Upper lobe of left lung (tissue), 6 donors: Measurements from ENCODE around the gene BID. TPM values are rescaled to one million over a fixed set of nuclear protein-coding genes. Genes with fewer than 3 reads are reported as not detected.

Experiments
- ATAC-seq, 2 donors: fragments of 200-7000 bp; cut with Tn5 transposase; one replicate each; pipeline ENCODE4 v1.9.1; 2022; ENCODE audit warnings: mild to moderate bottlenecking in 2 of 2, moderate library complexity in 2 of 2; ENCODE audit not compliant: low FRiP score in 2 of 2
- DNase-seq, 2 donors: peaks; one replicate each; pipeline ENCODE4 v3.0.0-alpha.2; 2019 to 2020
- H3K27ac ChIP-seq, 4 donors: fragments of 200-600 bp; sonication (generic); one replicate each; pipeline ENCODE4 v1.5.1; 2016 to 2019
- H3K27me3 ChIP-seq, 4 donors: fragments of 200-600 bp; sonication (generic); one replicate each; pipeline ENCODE4 v1.5.1; 2017 to 2019
- H3K36me3 ChIP-seq, 4 donors: fragments of 200-600 bp; sonication (generic); one replicate each; pipeline ENCODE4 v1.5.1; 2016 to 2019
- H3K4me1 ChIP-seq, 4 donors: fragments of 200-600 bp; sonication (generic); one replicate each; pipeline ENCODE4 v1.5.1; 2018 to 2019
- H3K4me3 ChIP-seq, 4 donors: fragments of 200-600 bp; sonication (generic); one replicate each; pipeline ENCODE4 v1.5.1; 2017 to 2019; ENCODE audit warnings: mild to moderate bottlenecking in 2 of 4, moderate library complexity in 1 of 4
- H3K9me3 ChIP-seq, 4 donors: fragments of 200-600 bp; sonication (generic); one replicate each; pipeline ENCODE4 v1.5.1; 2018 to 2019
- CTCF ChIP-seq, 6 experiments: fragments of 450-650 bp in 4 of 6; fragments of 200-600 bp in 2 of 6; sonication (generic) in 2 of 6; IDR thresholded peaks; one replicate each; pipeline ENCODE4 v1.5.1; 2016 to 2019; ENCODE audit warnings: antibody characterized with exemption in 6 of 6
- EP300 ChIP-seq, 4 donors: sonication (generic); formaldehyde crosslinking; IDR thresholded peaks; one replicate each; pipeline ENCODE4 v1.5.1; 2017; ENCODE audit warnings: antibody characterized with exemption in 4 of 4, control low read depth in 2 of 4
- POLR2A ChIP-seq, 4 donors: fragments of 450-650 bp; IDR thresholded peaks; one replicate each; pipeline ENCODE4 v1.5.1; 2016 to 2017; ENCODE audit warnings: antibody characterized with exemption in 4 of 4, mild to moderate bottlenecking in 2 of 4
- POLR2AphosphoS5 ChIP-seq, 2 donors: sonication (generic); formaldehyde crosslinking; IDR thresholded peaks; one replicate each; pipeline ENCODE4 v1.5.1; 2017; ENCODE audit warnings: antibody characterized with exemption in 2 of 2
- WGBS, 2 donors: methylation state at CpG; one replicate each; pipeline ENCODE4 v1.1.5; 2017 to 2018; 5-methylcytosine and 5-hydroxymethylcytosine counted together
- total RNA-seq, 6 donors: library from RNA; depleted of rRNA in 4 of 6; stranded (reverse); fragments of >200 nt in 4 of 6; gene quantifications; one replicate each; pipeline versions ENCODE4 v1.1.0 to v1.2.1, GENCODE V29; 2016 to 2021
- donor health status: DM: no; HTN: no; CAD: no; lungs with moderate emphysema.
- donor health status: DM: no; HTN: yes; CAD: no; lungs with severe emphysema.

The BID gene
- total RNA-seq, 6 donors from 2014 or later: 10.5 to 55.9 (median 27.3) TPM

GRCh38 chr22:17816649-17817048 is 42.4 kb upstream of the BID start:
- 93 to 95% methylated on average over 11 to 14 of the region's 14 CpGs for WGBS, 2 donors
- Histone ChIP-seq H3K27ac (no peak overlapping the region), H3K27me3 (no peaks in the 10 kb centered on the region), H3K9me3 (no peaks in the 10 kb centered on the region), H3K36me3 (peaks cover 0 to 66% (median 23%) of the 10 kb centered on the region in 4 donors), H3K4me1 (no peaks in the 10 kb centered on the region), H3K4me3 (no peak overlapping the region)
- DNase-seq: no peak
- TF ChIP-seq EP300 (IDR thresholded peaks at IDR 0.05): no peak
- TF ChIP-seq CTCF (IDR thresholded peaks at IDR 0.05): no peak
- TF ChIP-seq POLR2A (IDR thresholded peaks at IDR 0.05): no peak
- no peak for TF ChIP-seq POLR2AphosphoS5 (IDR thresholded peaks at IDR 0.05)
- no peak for ATAC-seq

DNA sequence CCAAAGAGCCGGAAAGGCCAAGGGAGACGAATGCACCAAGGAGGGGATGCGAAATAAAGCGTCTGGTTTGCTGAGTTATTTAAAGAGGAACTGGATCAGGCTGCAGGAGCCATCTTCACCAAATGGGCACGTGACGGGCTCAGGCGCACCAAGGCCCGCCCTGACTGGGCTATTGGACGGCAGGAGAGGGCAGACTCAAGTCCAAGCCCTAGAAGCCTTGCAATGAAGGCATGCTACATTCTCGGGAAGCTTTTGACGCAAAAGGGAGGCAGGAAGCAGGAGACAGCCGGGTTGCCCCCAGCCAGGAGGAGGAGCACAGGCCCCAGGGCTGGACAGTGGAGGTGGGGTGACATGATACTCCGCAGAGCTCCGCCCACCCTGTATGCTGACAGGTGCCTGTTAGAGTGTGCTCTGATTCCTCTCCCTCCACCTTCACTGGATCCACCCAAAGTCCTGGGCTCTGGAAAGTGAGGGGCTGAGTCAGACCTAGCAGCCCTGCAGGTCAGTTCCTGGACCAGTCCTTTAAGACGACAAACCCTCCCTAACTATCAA is 41.5 kb upstream of the BID start:
- TF ChIP-seq POLR2AphosphoS5 (IDR thresholded peaks at IDR 0.05): no peak
- no peak for TF ChIP-seq POLR2A (IDR thresholded peaks at IDR 0.05)
- no peak for TF ChIP-seq CTCF (IDR thresholded peaks at IDR 0.05)
- TF ChIP-seq EP300 (IDR thresholded peaks at IDR 0.05): no peak
- no peak for DNase-seq

DNA sequence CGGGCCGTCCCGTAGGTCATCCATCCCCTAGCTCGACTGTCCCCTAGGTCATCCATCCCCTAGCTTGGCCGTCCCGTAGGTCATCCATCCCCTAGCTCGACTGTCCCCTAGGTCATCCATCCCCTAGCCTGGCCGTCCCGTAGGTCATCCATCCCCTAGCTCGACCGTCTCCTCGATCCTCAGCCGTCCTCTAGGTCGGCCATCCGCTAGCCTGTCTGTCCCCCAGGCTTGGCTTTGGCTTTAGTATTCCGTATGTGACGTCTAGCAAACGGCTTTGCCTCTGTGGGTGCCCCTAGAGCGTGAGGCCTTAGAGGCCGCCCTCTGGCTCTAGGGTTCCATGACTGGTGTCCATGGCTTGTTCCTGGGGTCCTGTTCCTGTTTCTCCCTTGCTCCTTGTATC is 40.6 kb upstream of the BID start:
- DNase-seq: no peak
- Histone ChIP-seq H3K36me3 (peaks cover 0 to 70% (median 20%) of the 10 kb centered on the region in 4 donors), H3K4me1 (no peaks in the 10 kb centered on the region), H3K27me3 (no peaks in the 10 kb centered on the region), H3K9me3 (no peaks in the 10 kb centered on the region), H3K4me3 (no peak overlapping the region), H3K27ac (no peak overlapping the region)
- ATAC-seq: no peak
- 87 to 95% methylated on average over 20 of the region's 20 CpGs for WGBS, 2 donors
- TF ChIP-seq POLR2A (IDR thresholded peaks at IDR 0.05) (no peak), POLR2AphosphoS5 (IDR thresholded peaks at IDR 0.05) (no peak), CTCF (IDR thresholded peaks at IDR 0.05) (no peak), EP300 (IDR thresholded peaks at IDR 0.05) (no peak)

More for the DNA sequence above, 41.5 kb upstream of the BID start:
- no peak for ATAC-seq
- Histone ChIP-seq H3K27ac (no peak overlapping the region), H3K9me3 (no peaks in the 10 kb centered on the region), H3K4me1 (no peaks in the 10 kb centered on the region), H3K36me3 (peaks cover 0 to 62% (median 19%) of the 10 kb centered on the region in 4 donors), H3K4me3 (no peak overlapping the region), H3K27me3 (no peaks in the 10 kb centered on the region)
- 89 to 95% methylated on average over 12 to 15 of the region's 15 CpGs for WGBS, 2 donors

GRCh38 chr22:17814084-17814483 is 39.8 kb upstream of the BID start:
- Histone ChIP-seq H3K9me3 (no peaks in the 10 kb centered on the region), H3K4me3 (no peak overlapping the region), H3K27me3 (no peaks in the 10 kb centered on the region), H3K27ac (no peak overlapping the region), H3K4me1 (no peaks in the 10 kb centered on the region), H3K36me3 (peaks cover 0 to 68% (median 18%) of the 10 kb centered on the region in 4 donors)
- no peak for ATAC-seq
- WGBS, 2 donors: 87 to 89% methylated on average over 6 of the region's 6 CpGs
- DNase-seq: no peak
- TF ChIP-seq POLR2A (IDR thresholded peaks at IDR 0.05) (no peak), EP300 (IDR thresholded peaks at IDR 0.05) (no peak), POLR2AphosphoS5 (IDR thresholded peaks at IDR 0.05) (no peak), CTCF (IDR thresholded peaks at IDR 0.05) (no peak)

DNA sequence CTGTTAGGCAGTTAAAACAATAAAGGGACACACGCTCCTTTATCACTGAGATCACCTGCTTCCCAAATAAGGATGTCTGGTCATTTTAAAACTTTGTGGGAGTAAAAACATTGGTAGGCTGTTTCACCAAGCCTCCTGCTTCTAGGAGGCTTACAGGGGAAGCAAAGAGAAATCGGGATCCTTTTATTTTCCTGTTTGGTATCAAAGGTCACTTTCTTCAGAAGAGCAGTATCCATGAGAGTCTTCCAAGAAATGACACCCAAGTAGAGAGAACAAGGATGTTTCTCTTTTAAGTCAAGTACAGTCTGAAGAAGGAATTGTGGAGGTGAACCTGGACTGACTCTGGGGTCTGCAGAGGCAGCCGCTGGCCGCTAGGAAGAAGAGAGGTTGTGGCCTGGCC is 36.9 kb upstream of the BID start:
- no peak for DNase-seq
- no peaks in the 10 kb centered on the region for H3K9me3 ChIP-seq
- WGBS, 2 donors: 86 to 94% methylated on average over 4 of the region's 4 CpGs
- peaks cover 0 to 10% (median 1%) of the 10 kb centered on the region in 4 donors for H3K4me1 ChIP-seq
- ATAC-seq: no peak
- TF ChIP-seq POLR2A (IDR thresholded peaks at IDR 0.05): no peak
- no peak for TF ChIP-seq POLR2AphosphoS5 (IDR thresholded peaks at IDR 0.05)
- no peak for TF ChIP-seq CTCF (IDR thresholded peaks at IDR 0.05)
- no peak for TF ChIP-seq EP300 (IDR thresholded peaks at IDR 0.05)
- no peaks in the 10 kb centered on the region for H3K27me3 ChIP-seq
- H3K4me3 ChIP-seq: no peak overlapping the region
- no peak overlapping the region for H3K27ac ChIP-seq
- H3K36me3 ChIP-seq: peaks cover 0 to 65% (median 11%) of the 10 kb centered on the region in 4 donors
